A549 (cell line): ENCODE measurements around the gene LDLRAP1. TPM values are rescaled to one million over a fixed set of nuclear protein-coding genes. Genes with fewer than 3 reads are reported as not detected.
A peak's percentile ranks its signal among the peaks of the same experiment; 100 is the strongest.

ENCODE experiments used
- ATAC-seq, 2 experiments: fragments of 200-7000 bp in 1 of 2; fragments of >200 bp in 1 of 2; cut with Nextera tagmentation in 1 of 2; cut with Tn5 transposase in 1 of 2; 3 replicates each; pipeline versions ENCODE4 v1.8.0 to v1.9.1; 2018 to 2020; ENCODE audit warnings: mild to moderate bottlenecking in 1 of 2, moderate library complexity in 1 of 2
- CTCF ChIA-PET: fragments of 300-600 bp; sonication (Branson Sonifier 250); formaldehyde crosslinking; extraction: SDS; loops from one replicate; lab custom pipeline; 2021; ENCODE audit warnings: antibody characterized with exemption, inconsistent platforms; lab: Yijun Ruan, JAX
- POLR2A ChIA-PET: fragments of 350-600 bp; formaldehyde crosslinking; extraction: SDS; loops from one replicate; lab custom pipeline; 2021; ENCODE audit warnings: antibody characterized with exemption, inconsistent platforms; lab: Yijun Ruan, JAX
- DNase-seq, 2 experiments: peaks; one replicate each; pipeline versions ENCODE4 v3.0.0 to v3.0.0-alpha.2; 2011 to 2016; ENCODE audit warnings: low read depth in 1 of 2, low spot score in 1 of 2
- FAIRE-seq: peaks from 2 replicates; lab custom pipeline; 2011; peaks lifted over from hg19 to GRCh38; lab: Jason Lieb, UNC
- H3K27ac ChIP-seq, 2 experiments: fragments of >200 bp; sonication (Bioruptor Twin); formaldehyde crosslinking; 3 replicates each; pipeline ENCODE4 v1.5.1; 2016 to 2017
- H3K4me1 ChIP-seq: fragments of >200 bp; sonication (Bioruptor Twin); formaldehyde crosslinking; 3 replicates; pipeline ENCODE4 v1.6.1; 2016
- H3K4me2 ChIP-seq: fragments of >200 bp; sonication (Bioruptor Twin); formaldehyde crosslinking; 3 replicates; pipeline ENCODE4 v1.6.1; 2016
- H3K4me3 ChIP-seq: fragments of >200 bp; sonication (Bioruptor Twin); formaldehyde crosslinking; 3 replicates; pipeline ENCODE4 v1.5.1; 2016
- H3K9me3 ChIP-seq: fragments of >200 bp; sonication (Bioruptor Twin); formaldehyde crosslinking; 3 replicates; pipeline ENCODE4 v1.6.1; 2016
- CBX2 ChIP-seq: fragments of 200-600 bp; sonication (generic); IDR thresholded peaks from 2 replicates; pipeline ENCODE4 v1.6.1; 2016; ENCODE audit warnings: low read depth, mild to moderate bottlenecking, borderline replicate concordance
- CTCF ChIP-seq: fragments of >200 bp; sonication (Bioruptor Twin); formaldehyde crosslinking; IDR thresholded peaks from 3 replicates; pipeline ENCODE4 v1.5.1; 2016
- FOSL2 ChIP-seq, 2 experiments: fragments of 450-650 bp in 1 of 2; fragments of >200 bp in 1 of 2; sonication (Bioruptor Twin) in 1 of 2; formaldehyde crosslinking; IDR thresholded peaks; 2 replicates each; pipeline versions ENCODE4 v1.5.0 to v1.6.1; 2016 to 2020; ENCODE audit warnings: mild to moderate bottlenecking in 1 of 2, moderate library complexity in 1 of 2
- FOXS1 ChIP-seq: fragments of 250-450 bp; sonication (Bioruptor Pico); IDR thresholded peaks from 2 replicates; pipeline ENCODE4 v1.5.0; 2020; ENCODE audit warnings: mild to moderate bottlenecking, moderate library complexity
- HES2 ChIP-seq: fragments of >200 bp; sonication (Bioruptor Twin); formaldehyde crosslinking; IDR thresholded peaks from 2 replicates; pipeline ENCODE4 v1.6.1; 2016
- HMGXB4 ChIP-seq: fragments of 250-450 bp; sonication (Bioruptor Pico); IDR thresholded peaks from 2 replicates; pipeline ENCODE4 v1.5.0; 2021; ENCODE audit warnings: mild to moderate bottlenecking, moderate library complexity, borderline replicate concordance
- HOXB5 ChIP-seq: fragments of 250-450 bp; sonication (Bioruptor Pico); IDR thresholded peaks from 2 replicates; pipeline ENCODE4 v1.5.0; 2020; ENCODE audit warnings: mild to moderate bottlenecking, moderate library complexity
- KDM1A ChIP-seq: fragments of 200-600 bp; sonication (generic); IDR thresholded peaks from 2 replicates; pipeline ENCODE4 v1.6.1; 2016; ENCODE audit warnings: low read depth, mild to moderate bottlenecking
- KDM5A ChIP-seq: fragments of 200-600 bp; sonication (generic); IDR thresholded peaks from 2 replicates; pipeline ENCODE4 v1.6.1; 2016; ENCODE audit warnings: antibody characterized with exemption, mild to moderate bottlenecking
- MAFK ChIP-seq: fragments of 450-650 bp; IDR thresholded peaks from 2 replicates; pipeline ENCODE4 v1.6.1; 2014; ENCODE audit not compliant: partially characterized antibody
- RAD21 ChIP-seq, 2 experiments: fragments of >200 bp in 1 of 2; sonication (Bioruptor Twin) in 1 of 2; formaldehyde crosslinking in 1 of 2; IDR thresholded peaks in 1 of 2; conservative IDR thresholded peaks in 1 of 2; 2 replicates in 1 of 2; 3 replicates in 1 of 2; pipeline ENCODE4 v1.6.1; 2012 to 2018; ENCODE audit warnings: inconsistent platforms in 1 of 2
- SMC3 ChIP-seq: fragments of >200 bp; sonication (Bioruptor Twin); formaldehyde crosslinking; IDR thresholded peaks from 3 replicates; pipeline ENCODE4 v1.6.1; 2018; ENCODE audit warnings: inconsistent platforms
- ZC3H11A ChIP-seq: fragments of 450-650 bp; IDR thresholded peaks from 2 replicates; pipeline ENCODE4 v1.6.1; 2014; ENCODE audit warnings: antibody characterized with exemption, mild to moderate bottlenecking
- ZSCAN20 ChIP-seq: fragments of 250-450 bp; sonication (Bioruptor Pico); IDR thresholded peaks from 2 replicates; pipeline ENCODE4 v1.8.0; 2022; ENCODE audit warnings: mild to moderate bottlenecking, moderate library complexity
- WGBS: methylation state at CpG from one replicate; pipeline ENCODE4 v1.1.6; 2017; ENCODE audit errors: missing lambda C conversion rate; 5-methylcytosine and 5-hydroxymethylcytosine counted together
- polyA plus RNA-seq, 4 experiments: library from polyadenylated mRNA; depleted of rRNA in 3 of 4; stranded (reverse); fragments of >200 nt; fragmentation: RNase III in 1 of 4; extraction: RNeasy Plus Mini Kit Qiagen cat#74134 plus additional on column Dnase treatment in 1 of 4; gene quantifications; 2 replicates in 3 of 4; 3 replicates in 1 of 4; pipeline ENCODE4 v1.2.3, GENCODE V29; 2011 to 2017

LDLRAP1 gene
- polyA plus RNA-seq, 2 of the 4 experiments (the other 2 are of a cell fraction), result 7.9 to 10.1 TPM

- DNase-seq (peak; percentile 30 to 53), ATAC-seq (peak; percentile 91 to 95), FAIRE-seq (no peak)
- Histone ChIP-seq H3K4me1 (peaks cover 25% of the 10 kb centered on the region), H3K4me2 (no peak overlapping the region), H3K9me3 (no peaks in the 10 kb centered on the region), H3K4me3 (no peak overlapping the region), H3K27ac (no peak overlapping the region)
- peak; percentile 58 for TF ChIP-seq RAD21 (conservative IDR thresholded peaks at IDR 0.05 in 1 of 2, IDR thresholded peaks at IDR 0.05 in 1 of 2)
- TF ChIP-seq MAFK, result no peak
- peak; percentile 70 for TF ChIP-seq SMC3
- peak; percentile 49; the same call in 2 of the 3 replicates for TF ChIP-seq CTCF
- TF ChIP-seq HOXB5 (CRISPR knock-in tag), result no peak
- TF ChIP-seq HMGXB4 (CRISPR knock-in tag), result no peak
- no peak for TF ChIP-seq FOXS1
- POLR2A ChIA-PET, result no interaction called here
- CTCF ChIA-PET, result interaction anchor here (0.6 to 6.1 kb wide), 4 partner anchors 8 to 304 kb away, joined by 3 to 35 read pairs (median 7); no protein-coding TSS in a partner anchor
- 72% methylated on average over 11 of the region's 12 CpGs for WGBS
Measured at GRCh38 chr1:25503551-25504426, 39.6 kb upstream of the LDLRAP1 start.

- peaks cover 25% of the 10 kb centered on the region for H3K4me1 ChIP-seq
- H3K9me3 ChIP-seq, result no peaks in the 10 kb centered on the region
- H3K27ac ChIP-seq, result no peak overlapping the region
- no peak for TF ChIP-seq KDM5A
- no peak for TF ChIP-seq HES2
- no peak for TF ChIP-seq ZC3H11A
- TF ChIP-seq FOSL2 (IDR thresholded peaks at IDR 0.05), result no peak
- TF ChIP-seq FOSL2 (CRISPR knock-in tag; IDR thresholded peaks at IDR 0.05), result no peak
- no peak for TF ChIP-seq HMGXB4 (CRISPR knock-in tag)
- TF ChIP-seq KDM1A, result no peak
- TF ChIP-seq CBX2, result no peak
- no peak for TF ChIP-seq ZSCAN20 (CRISPR knock-in tag)
- no peak for ATAC-seq
- FAIRE-seq, result no peak
- 85% methylated on average over 8 of the region's 9 CpGs for WGBS
- POLR2A ChIA-PET, result no interaction called here
- DNase-seq, result no peak
- no peak overlapping the region for H3K4me2 ChIP-seq
- CTCF ChIA-PET, result interaction anchor here (1.3 to 6.1 kb wide), 3 partner anchors 10 to 15 kb away, joined by 4 to 35 read pairs (median 6); no protein-coding TSS in a partner anchor
- H3K4me3 ChIP-seq, result no peak overlapping the region
Measured at GRCh38 chr1:25504706-25505595, 38.5 kb upstream of the LDLRAP1 start.
